ENCODE results near the gene FRY.

The FRY gene

DNA sequence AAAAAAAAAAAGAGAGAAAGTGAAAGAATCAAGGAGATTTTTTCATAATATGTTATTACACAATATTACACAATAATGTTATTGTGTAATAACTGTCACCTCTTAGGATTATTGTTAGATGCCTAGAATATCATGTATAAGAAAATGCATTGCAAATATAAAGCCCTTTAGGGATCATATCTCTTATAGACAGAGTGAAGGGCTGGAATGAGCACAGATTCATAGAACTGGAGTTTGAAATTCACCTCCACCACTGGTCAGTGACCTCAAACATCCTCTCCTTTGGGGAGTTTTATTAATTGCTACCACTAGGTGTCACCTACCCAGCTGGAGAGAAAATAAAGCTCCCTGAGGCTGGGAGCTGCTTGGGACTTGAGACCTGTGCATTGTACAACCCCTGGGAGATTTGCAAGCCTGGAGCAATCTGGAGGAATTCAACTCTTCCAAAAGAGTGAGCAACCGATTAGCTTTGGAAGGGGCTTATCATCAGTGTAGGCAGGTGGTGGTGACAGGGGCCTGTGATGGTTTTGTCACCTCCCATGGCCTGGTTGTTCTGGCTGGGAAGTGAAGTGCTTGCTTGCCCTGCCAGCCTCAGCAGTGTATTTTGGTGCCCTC lies 30.3 kb upstream of the FRY start:
- Histone ChIP-seq H3K4me1 (ENCODE audit: control insufficient read depth, insufficient read depth, low read length) (no peaks in the 10 kb centered on the region), H3K27me3 (ENCODE audit: control insufficient read depth, insufficient read depth, low read length) (no peaks in the 10 kb centered on the region), H3K4me3 (ENCODE audit: low read length) (no peak overlapping the region), H3K9ac (ENCODE audit: low read length) (no peak overlapping the region), H3K27ac (ENCODE audit: low read depth, low read length) (no peak overlapping the region), H3K36me3 (ENCODE audit: control insufficient read depth, insufficient read depth, low read length) (no peaks in the 10 kb centered on the region)

- Histone ChIP-seq H3K27me3 (ENCODE audit: control insufficient read depth, insufficient read depth, low read length) (no peaks in the 10 kb centered on the region), H3K27ac (ENCODE audit: low read depth, low read length) (no peak overlapping the region), H3K4me3 (ENCODE audit: low read length) (no peak overlapping the region), H3K4me1 (ENCODE audit: control insufficient read depth, insufficient read depth, low read length) (no peaks in the 10 kb centered on the region), H3K9ac (ENCODE audit: low read length) (no peak overlapping the region), H3K36me3 (ENCODE audit: control insufficient read depth, insufficient read depth, low read length) (no peaks in the 10 kb centered on the region)
Observed at GRCh38 chr13:32001769-32002168, 29.8 kb upstream of the FRY start.

DNA sequence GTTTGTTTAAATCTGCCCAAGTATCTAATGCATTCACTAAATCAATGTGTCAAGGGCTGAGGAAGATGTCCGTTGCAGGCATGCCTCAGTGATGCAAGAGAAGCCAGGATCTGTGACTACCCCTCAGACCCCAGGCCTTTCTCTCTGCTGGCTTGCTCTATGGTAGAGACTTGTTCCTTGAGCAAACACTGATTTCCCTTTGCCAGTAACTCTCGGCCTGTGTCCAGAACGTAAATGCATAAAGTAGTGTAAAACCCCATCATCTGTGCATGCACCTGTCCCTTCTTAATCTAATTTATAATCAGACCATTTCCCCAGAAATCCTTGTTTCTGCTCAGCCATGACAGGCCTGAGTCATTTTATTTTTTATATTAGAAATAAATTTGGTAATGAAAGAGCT lies 28.7 kb upstream of the FRY start:
- H3K27me3 ChIP-seq (ENCODE audit: control insufficient read depth, insufficient read depth, low read length): no peaks in the 10 kb centered on the region
- H3K4me1 ChIP-seq (ENCODE audit: control insufficient read depth, insufficient read depth, low read length): no peaks in the 10 kb centered on the region
- no peak overlapping the region for H3K9ac ChIP-seq (ENCODE audit: low read length)
- no peak overlapping the region for H3K27ac ChIP-seq (ENCODE audit: low read depth, low read length)
- no peaks in the 10 kb centered on the region for H3K36me3 ChIP-seq (ENCODE audit: control insufficient read depth, insufficient read depth, low read length)
- no peak overlapping the region for H3K4me3 ChIP-seq (ENCODE audit: low read length)

- no peaks in the 10 kb centered on the region for H3K4me1 ChIP-seq (ENCODE audit: control insufficient read depth, insufficient read depth, low read length)
- no peaks in the 10 kb centered on the region for H3K36me3 ChIP-seq (ENCODE audit: control insufficient read depth, insufficient read depth, low read length)
- no peaks in the 10 kb centered on the region for H3K27me3 ChIP-seq (ENCODE audit: control insufficient read depth, insufficient read depth, low read length)
- no peak overlapping the region for H3K4me3 ChIP-seq (ENCODE audit: low read length)
- no peak overlapping the region for H3K27ac ChIP-seq (ENCODE audit: low read depth, low read length)
- H3K9ac ChIP-seq (ENCODE audit: low read length): no peak overlapping the region
Observed at GRCh38 chr13:32007494-32007893, 24.1 kb upstream of the FRY start.

- no peak overlapping the region for H3K9ac ChIP-seq (ENCODE audit: low read length)
- no peaks in the 10 kb centered on the region for H3K27me3 ChIP-seq (ENCODE audit: control insufficient read depth, insufficient read depth, low read length)
- H3K4me3 ChIP-seq (ENCODE audit: low read length): no peak overlapping the region
- H3K27ac ChIP-seq (ENCODE audit: low read depth, low read length): no peak overlapping the region
- H3K4me1 ChIP-seq (ENCODE audit: control insufficient read depth, insufficient read depth, low read length): no peaks in the 10 kb centered on the region
- H3K36me3 ChIP-seq (ENCODE audit: control insufficient read depth, insufficient read depth, low read length): no peaks in the 10 kb centered on the region
Observed at GRCh38 chr13:32008518-32009175, 22.9 kb upstream of the FRY start.

DNA sequence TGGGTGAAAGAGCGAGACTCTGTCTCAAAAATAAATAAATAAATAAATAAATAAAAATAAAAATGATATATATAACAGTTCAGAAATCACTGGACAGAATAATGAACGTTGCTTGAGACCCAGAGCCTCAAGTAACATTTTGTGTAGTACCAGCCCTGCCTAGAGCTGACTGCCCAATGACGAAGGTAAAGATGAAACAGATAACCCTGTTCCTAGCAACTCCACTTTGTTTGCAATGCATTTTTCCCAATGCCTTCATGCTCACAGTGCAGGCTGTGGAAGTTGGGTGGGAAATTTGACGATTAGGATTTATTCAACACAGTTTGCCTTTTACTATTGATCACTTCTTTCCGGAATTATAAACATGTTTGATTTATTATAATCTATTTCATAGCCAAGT lies 22.2 kb upstream of the FRY start:
- no peaks in the 10 kb centered on the region for H3K27me3 ChIP-seq (ENCODE audit: control insufficient read depth, insufficient read depth, low read length)
- no peak overlapping the region for H3K9ac ChIP-seq (ENCODE audit: low read length)

DNA sequence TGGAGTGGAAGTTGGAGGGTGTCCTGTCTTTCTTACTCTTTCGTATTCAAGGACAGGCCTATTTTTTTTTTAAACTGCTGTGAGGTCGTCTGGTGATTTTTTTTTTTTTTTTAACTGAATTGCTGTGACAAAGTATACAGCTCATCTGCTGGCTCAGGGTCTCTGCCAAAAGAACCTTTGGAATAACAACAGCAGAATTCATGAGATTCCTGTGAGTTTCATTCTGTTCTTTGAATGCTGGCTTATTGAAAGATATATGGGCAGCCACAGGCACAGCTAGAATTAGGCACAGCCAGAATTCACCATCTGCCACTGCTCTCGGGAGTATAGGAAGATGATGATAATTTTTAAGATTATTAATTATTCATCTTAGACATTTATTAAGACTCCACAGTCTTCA lies 21.4 kb upstream of the FRY start:
- Histone ChIP-seq H3K9ac (ENCODE audit: low read length) (no peak overlapping the region), H3K36me3 (ENCODE audit: control insufficient read depth, insufficient read depth, low read length) (no peaks in the 10 kb centered on the region), H3K27ac (ENCODE audit: low read depth, low read length) (no peak overlapping the region), H3K4me1 (ENCODE audit: control insufficient read depth, insufficient read depth, low read length) (no peaks in the 10 kb centered on the region), H3K4me3 (ENCODE audit: low read length) (no peak overlapping the region), H3K27me3 (ENCODE audit: control insufficient read depth, insufficient read depth, low read length) (no peaks in the 10 kb centered on the region)

More for the DNA sequence above, 22.2 kb upstream of the FRY start:
- Histone ChIP-seq H3K27ac (ENCODE audit: low read depth, low read length) (no peak overlapping the region), H3K4me3 (ENCODE audit: low read length) (no peak overlapping the region), H3K36me3 (ENCODE audit: control insufficient read depth, insufficient read depth, low read length) (no peaks in the 10 kb centered on the region), H3K4me1 (ENCODE audit: control insufficient read depth, insufficient read depth, low read length) (no peaks in the 10 kb centered on the region)

DNA sequence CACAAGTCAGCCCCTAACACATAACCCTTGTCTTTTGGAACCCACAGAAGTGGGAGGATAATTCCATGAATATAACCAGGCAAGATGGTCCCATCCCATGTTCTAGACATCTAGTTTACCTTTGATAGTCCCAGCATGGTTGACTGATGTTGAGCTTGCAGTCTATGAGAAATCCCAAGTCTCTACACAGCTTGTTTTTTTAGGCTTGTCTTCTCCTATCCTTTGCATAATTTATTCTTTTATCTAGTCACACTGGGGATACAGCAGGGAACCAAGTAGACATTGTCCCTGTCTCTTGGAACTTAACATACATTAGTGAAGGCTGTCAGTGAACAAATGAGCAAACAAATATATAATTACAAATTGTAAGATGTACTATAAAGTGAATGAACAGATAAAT lies 19.6 kb upstream of the FRY start:
- H3K9ac ChIP-seq (ENCODE audit: low read length): no peak overlapping the region
- H3K4me3 ChIP-seq (ENCODE audit: low read length): no peak overlapping the region
- H3K27me3 ChIP-seq (ENCODE audit: control insufficient read depth, insufficient read depth, low read length): no peaks in the 10 kb centered on the region
- H3K36me3 ChIP-seq (ENCODE audit: control insufficient read depth, insufficient read depth, low read length): no peaks in the 10 kb centered on the region
- no peak overlapping the region for H3K27ac ChIP-seq (ENCODE audit: low read depth, low read length)
- H3K4me1 ChIP-seq (ENCODE audit: control insufficient read depth, insufficient read depth, low read length): no peaks in the 10 kb centered on the region

DNA sequence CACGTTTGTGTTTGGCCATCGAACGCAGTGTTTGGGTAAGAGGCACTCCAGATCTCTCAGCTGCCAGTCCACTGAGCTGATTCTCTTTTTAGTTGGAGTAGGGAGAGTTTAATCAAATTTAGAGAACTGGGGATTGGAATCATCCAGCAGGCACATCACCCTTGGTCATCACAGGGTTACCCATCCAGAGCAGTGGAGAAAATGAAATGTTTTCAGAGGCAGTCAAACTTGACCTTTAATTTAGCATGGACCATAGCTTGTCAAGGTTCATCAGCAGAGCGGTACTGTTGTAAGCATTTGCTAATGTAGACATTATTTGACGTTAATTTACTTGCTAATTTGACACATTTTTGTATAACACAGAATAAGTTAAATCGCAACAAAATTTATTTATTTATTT lies 18.4 kb upstream of the FRY start:
- Histone ChIP-seq H3K27me3 (ENCODE audit: control insufficient read depth, insufficient read depth, low read length) (no peaks in the 10 kb centered on the region), H3K4me3 (ENCODE audit: low read length) (no peak overlapping the region), H3K27ac (ENCODE audit: low read depth, low read length) (no peak overlapping the region), H3K36me3 (ENCODE audit: control insufficient read depth, insufficient read depth, low read length) (no peaks in the 10 kb centered on the region), H3K4me1 (ENCODE audit: control insufficient read depth, insufficient read depth, low read length) (no peaks in the 10 kb centered on the region), H3K9ac (ENCODE audit: low read length) (no peak overlapping the region)

GRCh38 chr13:32016119-32016518 lies 15.5 kb upstream of the FRY start:
- Histone ChIP-seq H3K4me1 (ENCODE audit: control insufficient read depth, insufficient read depth, low read length) (no peaks in the 10 kb centered on the region), H3K4me3 (ENCODE audit: low read length) (no peak overlapping the region), H3K27me3 (ENCODE audit: control insufficient read depth, insufficient read depth, low read length) (no peaks in the 10 kb centered on the region), H3K36me3 (ENCODE audit: control insufficient read depth, insufficient read depth, low read length) (no peaks in the 10 kb centered on the region), H3K27ac (ENCODE audit: low read depth, low read length) (no peak overlapping the region), H3K9ac (ENCODE audit: low read length) (no peak overlapping the region)

- no peak overlapping the region for H3K9ac ChIP-seq (ENCODE audit: low read length)
- no peak overlapping the region for H3K27ac ChIP-seq (ENCODE audit: low read depth, low read length)
- no peaks in the 10 kb centered on the region for H3K4me1 ChIP-seq (ENCODE audit: control insufficient read depth, insufficient read depth, low read length)
- H3K4me3 ChIP-seq (ENCODE audit: low read length): no peak overlapping the region
- no peaks in the 10 kb centered on the region for H3K27me3 ChIP-seq (ENCODE audit: control insufficient read depth, insufficient read depth, low read length)
- H3K36me3 ChIP-seq (ENCODE audit: control insufficient read depth, insufficient read depth, low read length): no peaks in the 10 kb centered on the region
Observed at GRCh38 chr13:32016631-32017030, 14.9 kb upstream of the FRY start.

DNA sequence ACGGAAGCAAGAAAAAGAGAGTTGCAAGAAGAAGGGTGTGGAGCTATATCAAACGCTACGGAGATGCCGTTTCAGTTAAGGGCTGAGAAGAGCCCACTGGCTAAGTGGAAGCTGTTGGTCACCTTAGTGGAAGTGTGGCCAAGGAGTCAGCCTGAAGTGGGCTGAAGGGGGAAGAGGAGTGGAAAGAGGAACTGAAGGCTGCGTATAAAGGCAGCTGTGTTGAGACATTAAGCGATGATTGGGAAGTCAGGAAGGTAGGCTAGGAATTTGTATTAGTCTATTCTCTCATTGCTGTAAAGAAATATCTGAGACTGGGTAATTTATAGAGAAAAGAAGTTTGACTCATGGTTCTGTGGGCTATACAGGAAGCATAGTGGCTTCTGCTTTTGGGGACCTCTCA lies 14.1 kb upstream of the FRY start:
- H3K36me3 ChIP-seq (ENCODE audit: control insufficient read depth, insufficient read depth, low read length): no peaks in the 10 kb centered on the region
- H3K9ac ChIP-seq (ENCODE audit: low read length): no peak overlapping the region
- no peaks in the 10 kb centered on the region for H3K27me3 ChIP-seq (ENCODE audit: control insufficient read depth, insufficient read depth, low read length)
- H3K4me1 ChIP-seq (ENCODE audit: control insufficient read depth, insufficient read depth, low read length): no peaks in the 10 kb centered on the region
- no peak overlapping the region for H3K4me3 ChIP-seq (ENCODE audit: low read length)
- H3K27ac ChIP-seq (ENCODE audit: low read depth, low read length): no peak overlapping the region

DNA sequence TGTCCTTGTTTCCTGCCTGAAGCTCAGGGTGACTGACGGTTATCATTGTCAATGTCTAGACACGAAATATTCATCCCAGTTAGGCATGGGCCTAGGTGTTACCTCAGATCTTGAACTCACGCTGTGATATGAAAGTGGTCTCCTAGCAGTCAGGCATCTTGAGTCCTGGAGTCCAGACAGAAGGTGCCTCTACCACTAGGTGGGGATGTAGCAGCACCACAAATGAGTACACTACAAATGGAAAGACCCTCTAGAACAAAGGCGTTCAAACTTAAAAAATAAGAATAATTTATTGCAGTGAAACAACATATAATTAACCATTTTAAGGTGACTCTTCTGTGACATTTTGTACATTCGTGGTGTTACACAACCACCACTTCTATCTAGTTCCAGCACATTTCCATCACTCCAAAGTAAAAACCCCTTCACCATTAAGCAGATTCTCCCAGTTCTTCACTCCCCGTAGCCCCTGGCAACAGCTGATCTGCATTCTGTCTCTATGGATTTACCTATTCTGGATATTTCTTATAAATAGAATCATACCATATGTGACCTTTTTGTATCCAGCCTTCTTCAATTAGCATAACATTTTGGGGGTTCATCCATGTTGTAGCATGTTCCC lies 11.9 kb upstream of the FRY start:
- Histone ChIP-seq H3K9ac (ENCODE audit: low read length) (no peak overlapping the region), H3K36me3 (ENCODE audit: control insufficient read depth, insufficient read depth, low read length) (no peaks in the 10 kb centered on the region), H3K4me1 (ENCODE audit: control insufficient read depth, insufficient read depth, low read length) (peaks cover 2% of the 10 kb centered on the region), H3K27ac (ENCODE audit: low read depth, low read length) (no peak overlapping the region), H3K4me3 (ENCODE audit: low read length) (no peak overlapping the region), H3K27me3 (ENCODE audit: control insufficient read depth, insufficient read depth, low read length) (no peaks in the 10 kb centered on the region)

All from rectal smooth muscle tissue (tissue), 1 donor.